Stimulated activated CD4-positive, alpha-beta T cell treated with anti-CD3 and anti-CD28 coated beads, Interleukin-1b, Interleukin-23, amount 100 ng/mL, for 24 hours (primary cell): ENCODE results near the gene CLMP.

Experiments used
- DNase-seq, 4 experiments: peaks; one replicate each; pipeline ENCODE4 v3.0.0-alpha.2; 2020; ENCODE audit warnings: low read depth in 4 of 4, low spot score in 1 of 4

The CLMP gene

DNA sequence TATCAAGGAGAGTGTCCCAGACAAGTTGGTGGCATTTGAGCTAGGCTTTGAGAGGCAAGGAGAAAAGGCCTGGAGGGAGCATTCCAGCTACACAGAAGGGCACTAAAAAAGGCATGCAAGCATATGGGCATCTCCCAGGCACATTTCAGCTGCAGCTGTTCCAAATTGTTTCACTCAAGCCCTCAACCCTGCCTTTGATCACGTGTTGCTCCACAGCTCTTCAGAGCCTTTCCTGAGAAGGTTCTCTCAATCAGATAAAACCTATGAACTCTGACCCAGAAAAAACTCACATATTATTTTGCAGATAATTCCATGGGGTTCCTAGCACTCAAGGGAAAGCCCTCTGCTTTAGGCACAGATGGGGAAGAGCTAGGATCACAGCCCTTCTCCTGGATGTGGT lies 108.7 kb downstream of the CLMP start:
- DNase-seq = no peak

DNA sequence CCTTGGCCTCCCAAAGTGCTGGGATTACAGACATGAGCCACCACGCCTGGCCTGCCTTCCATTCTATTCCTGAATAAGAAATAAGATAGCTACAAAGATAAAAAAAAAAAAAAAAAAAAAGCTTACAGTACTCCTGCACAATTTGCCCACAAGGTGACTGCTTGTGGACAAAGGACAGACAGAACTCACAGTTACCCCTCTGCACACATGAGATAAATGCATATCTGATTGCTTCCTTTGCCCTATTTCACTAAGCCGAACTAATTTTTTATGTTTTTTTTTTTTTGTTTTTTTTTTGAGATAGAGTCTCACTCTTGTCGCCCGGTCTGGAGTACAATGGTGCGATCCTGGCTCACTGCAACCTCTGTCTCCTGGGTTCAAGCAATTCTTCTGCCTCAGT lies 109.6 kb downstream of the CLMP start:
- DNase-seq = no peak

DNA sequence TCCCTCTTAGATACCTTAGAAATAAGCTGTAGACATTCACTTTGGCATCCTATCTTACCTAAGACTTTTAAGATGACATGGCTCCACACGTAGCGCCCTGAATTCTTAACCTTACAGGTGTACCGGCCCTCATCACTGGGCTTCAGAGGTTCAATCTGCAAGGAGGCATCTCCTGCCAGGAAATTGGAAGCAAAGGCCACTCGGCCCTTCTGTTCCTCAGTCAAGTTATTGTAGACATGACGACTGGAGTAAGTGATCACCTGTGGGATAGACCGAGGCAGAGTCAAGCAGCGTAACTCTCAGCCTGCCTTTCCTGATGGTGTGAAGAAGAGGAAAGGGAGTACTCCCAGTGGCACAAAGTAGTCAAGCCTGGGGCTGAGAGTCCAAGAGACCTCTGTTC lies 110.6 kb downstream of the CLMP start:
- DNase-seq = no peak

DNA sequence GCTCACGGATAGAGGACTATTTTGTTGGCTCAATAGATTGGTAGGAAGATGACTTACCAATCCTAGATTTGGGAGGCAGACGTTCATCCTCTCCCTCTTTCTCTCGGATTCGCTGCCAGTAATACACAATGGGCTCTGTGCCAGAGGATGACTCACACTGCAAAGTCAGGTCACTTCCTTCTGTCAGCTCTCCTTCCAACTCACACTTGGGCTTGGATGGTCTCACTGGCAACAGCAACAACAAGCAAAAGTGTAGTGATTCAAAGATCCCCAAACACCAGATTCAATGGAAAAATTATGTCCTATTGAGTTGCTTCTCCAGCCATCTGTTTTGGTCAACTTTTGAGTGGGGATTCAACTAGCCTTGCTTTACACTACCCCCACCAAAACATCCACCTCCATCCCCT lies 111.4 kb downstream of the CLMP start:
- DNase-seq = peak; percentile 42 to 60 (median 46)

DNA sequence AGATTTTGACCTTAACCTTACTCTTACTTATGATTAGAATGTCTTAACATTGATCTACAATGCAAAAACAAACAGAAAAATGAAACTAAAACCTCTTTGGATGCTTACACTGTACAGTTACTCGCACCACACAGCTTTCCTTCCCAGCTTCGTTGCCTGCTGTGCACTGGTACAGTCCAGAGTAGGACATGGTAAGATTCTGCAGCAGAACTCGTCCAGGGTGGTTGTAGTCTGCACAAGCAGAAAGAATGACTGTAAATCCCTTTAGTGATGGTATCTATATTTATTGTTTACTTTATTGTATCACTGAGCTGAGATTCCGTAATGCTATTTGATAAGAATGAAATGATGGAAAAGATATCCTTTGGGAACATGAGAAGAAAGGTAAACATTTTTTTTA lies 112.1 kb downstream of the CLMP start:
- no peak for DNase-seq

DNA sequence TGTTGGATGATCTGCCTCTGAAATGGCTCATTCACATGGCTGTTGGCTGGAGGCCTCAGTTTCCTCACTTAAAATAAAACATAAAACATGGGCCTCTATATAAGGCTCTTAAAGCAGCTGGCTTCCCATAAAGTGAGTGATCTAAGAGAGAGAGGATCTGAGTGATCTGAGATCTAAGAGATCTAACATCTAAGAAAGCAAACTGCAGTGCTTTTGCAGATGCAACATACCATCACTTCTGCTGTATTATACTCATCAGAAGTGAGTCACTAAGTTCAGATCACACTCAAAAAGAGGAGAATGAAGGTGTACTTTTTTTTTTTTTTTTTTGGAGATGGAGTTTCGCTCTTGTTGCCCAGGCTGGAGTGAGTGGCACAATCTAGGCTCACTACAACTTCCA lies 115.0 kb downstream of the CLMP start:
- no peak for DNase-seq

DNA sequence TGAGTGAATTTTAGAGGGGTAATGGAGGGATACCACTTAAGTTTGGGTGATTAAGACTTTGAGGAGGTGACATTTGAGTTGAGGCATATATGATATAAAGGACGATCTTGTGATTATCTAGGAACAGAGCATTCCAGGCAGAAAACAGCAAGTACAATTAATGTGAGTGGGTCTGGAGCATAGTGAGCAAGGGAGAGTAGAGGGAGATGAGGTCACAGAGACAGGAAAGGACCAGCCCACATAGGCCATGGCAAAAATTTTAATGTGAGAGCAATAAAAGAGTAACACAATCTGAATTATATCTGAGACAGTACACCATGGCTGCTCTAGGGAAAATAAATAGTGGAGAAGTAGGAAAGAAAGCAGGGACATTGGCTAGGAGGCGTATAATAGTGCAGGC lies 118.6 kb downstream of the CLMP start:
- DNase-seq = no peak

DNA sequence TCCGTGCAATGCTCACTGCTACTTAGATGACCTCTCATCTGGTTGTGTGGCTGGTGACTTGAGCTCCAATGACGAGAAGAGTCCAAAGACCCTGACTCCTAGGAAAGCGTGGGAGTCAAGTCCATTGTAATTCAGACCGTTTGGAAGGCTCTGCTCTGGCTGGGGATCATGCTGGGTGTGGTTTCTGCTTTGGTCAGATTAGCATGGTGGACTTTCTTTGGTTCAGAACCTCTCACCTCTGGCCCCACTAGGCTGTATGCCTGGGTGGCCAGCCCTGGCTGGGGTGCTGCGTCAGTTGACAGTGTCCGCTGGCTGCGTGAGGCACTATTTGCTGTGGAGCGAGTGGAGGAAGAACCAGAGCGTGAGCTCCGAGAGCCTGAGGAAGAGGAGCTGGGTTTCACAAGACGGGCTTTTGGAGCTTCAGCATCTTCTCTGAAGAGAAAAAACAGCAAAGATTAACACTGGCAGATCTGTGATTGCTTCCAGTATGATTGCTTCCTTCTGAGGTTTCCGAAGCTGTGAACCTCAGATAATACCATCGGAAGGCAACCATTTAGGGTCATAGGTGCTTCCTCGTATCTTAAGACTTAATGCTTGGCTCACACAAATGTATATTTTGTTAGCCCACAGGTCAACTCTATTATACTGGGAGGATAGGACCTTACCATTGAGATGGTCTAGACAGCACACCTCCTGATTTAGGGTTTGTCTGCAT lies 121.5 kb downstream of the CLMP start:
- DNase-seq = no peak

DNA sequence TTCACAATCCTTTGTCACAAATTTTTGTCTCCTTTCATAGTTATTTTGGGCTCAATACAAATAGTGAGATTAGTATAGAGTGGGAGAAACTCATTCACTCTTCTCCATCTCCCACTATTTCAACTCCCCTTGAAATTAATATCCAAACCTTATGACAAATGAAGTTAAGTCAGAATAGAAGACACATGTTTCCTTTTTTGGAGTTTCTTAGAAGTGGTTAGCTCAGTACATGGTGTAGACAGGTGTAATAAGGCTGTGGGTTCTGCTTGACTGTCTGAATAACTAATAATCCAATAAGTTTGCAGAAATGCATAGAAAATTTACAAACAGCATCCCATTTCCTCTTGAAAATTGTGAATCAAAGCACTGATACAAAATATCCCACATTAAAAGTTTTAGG lies 122.3 kb downstream of the CLMP start:
- no peak for DNase-seq

DNA sequence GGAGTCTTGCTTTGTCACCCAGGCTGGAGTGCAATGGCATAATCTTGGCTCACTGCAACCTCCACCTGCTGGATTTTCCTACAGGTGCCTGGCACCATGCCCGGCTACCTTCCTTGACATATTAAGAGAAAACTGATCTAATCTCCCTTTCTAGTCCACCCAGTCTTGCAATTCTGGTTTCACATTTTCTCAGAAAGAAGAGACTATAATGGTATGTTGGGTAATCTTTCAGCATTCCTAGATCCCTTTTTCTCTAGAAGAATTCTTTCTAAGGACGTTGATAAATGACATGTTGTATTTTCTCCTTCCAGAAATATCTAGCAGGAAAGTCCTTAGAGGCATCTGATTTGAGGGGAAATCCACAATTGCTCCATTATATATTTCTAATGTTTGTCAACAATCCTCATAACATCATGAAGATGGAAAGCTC lies 122.7 kb downstream of the CLMP start:
- DNase-seq = no peak

DNA sequence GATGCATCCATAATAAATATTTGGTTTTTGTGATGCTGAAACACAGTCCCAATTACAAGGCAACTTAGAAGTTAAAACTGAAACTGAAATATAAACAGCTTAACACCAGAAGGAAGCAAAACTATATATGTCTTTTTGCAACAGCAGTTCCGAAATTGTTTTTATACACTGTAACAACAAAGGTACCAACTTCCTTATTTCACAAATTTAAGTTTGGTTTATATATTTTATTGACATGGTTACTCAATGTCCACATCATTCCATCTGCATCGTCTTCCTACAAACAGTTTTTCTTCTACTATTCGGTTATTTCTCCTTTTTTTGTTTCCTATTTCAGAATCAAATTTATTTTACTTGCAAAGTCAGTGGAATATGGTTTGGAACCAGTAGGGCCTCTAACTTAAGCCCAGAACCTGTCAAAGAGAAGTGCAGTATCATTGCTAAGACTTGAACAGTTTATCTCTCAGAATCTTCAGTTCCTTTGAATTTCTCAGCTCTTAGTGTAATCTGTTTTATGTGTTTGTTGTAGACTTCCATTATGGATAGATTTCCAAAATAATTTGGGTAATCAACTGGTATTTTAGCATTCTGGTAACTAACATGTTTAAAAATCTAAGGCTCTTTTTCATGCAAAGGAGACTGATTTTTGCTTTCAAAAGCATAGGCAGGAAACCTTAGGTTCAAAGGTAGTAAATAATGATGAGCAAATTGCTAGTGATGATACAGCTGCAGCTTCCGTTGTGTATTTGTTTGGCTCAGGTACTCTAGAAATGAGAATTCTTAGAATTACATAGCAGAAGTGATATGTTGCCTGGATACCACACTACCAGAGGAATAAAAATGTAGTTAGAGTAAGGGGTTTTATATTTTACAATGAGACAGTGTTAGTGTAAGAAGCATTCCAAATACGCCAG lies 124.9 kb downstream of the CLMP start:
- no peak for DNase-seq

DNA sequence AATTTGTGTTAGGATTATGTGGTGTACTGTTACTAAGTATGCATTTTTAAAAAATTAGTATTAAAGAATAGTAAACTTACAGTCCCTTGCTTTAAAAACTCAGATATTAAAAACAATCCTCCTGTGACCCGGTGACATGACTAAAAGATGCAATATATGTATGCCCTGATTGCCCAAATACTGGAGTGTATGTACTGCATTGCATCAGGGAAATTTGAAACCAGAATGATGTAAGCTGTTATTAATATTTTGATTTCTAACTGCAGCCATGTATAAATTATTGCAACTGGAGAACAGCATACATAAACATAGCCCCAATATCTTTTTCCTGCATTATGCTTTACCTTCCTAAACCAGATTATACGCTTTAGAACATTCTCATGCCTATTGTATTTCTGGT lies 129.4 kb downstream of the CLMP start:
- no peak for DNase-seq

DNA sequence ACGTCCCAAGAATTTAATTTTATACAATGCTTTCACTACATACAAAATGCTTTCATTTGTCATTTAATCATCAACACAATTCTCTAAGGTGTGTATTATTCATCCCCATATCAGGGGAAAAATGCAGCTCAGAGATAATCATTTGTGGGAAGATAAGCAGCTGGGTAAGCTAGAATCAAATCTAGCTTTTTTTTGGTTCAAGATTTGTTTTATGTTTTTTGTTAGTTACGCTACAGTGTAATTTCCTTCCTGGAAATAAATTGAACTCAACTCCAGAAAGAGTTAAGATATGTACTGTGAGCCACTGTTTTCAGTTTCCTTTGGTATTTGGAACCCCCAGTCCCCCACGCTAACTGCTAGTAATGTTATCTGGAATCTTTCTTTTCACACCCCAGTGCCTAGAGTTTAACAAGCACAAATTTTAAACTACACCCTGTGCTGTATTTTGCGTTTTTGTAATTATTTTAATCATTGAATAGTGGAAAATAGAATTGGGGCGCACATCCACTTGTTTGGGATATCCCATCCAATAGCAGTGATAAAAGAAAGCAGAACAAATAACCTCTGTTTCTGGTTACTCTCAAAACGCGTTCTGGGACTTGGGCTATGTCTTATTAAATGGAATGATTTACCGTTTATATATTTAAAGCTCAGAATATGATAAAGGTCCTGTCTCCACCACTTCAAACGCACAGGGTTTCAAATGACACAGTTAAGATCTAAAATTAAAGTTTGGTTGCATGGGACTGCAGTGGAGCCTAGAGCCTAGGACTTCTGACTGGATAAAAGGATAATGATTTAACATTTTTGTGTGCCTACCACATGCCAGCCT lies 131.0 kb downstream of the CLMP start:
- DNase-seq = no peak

DNA sequence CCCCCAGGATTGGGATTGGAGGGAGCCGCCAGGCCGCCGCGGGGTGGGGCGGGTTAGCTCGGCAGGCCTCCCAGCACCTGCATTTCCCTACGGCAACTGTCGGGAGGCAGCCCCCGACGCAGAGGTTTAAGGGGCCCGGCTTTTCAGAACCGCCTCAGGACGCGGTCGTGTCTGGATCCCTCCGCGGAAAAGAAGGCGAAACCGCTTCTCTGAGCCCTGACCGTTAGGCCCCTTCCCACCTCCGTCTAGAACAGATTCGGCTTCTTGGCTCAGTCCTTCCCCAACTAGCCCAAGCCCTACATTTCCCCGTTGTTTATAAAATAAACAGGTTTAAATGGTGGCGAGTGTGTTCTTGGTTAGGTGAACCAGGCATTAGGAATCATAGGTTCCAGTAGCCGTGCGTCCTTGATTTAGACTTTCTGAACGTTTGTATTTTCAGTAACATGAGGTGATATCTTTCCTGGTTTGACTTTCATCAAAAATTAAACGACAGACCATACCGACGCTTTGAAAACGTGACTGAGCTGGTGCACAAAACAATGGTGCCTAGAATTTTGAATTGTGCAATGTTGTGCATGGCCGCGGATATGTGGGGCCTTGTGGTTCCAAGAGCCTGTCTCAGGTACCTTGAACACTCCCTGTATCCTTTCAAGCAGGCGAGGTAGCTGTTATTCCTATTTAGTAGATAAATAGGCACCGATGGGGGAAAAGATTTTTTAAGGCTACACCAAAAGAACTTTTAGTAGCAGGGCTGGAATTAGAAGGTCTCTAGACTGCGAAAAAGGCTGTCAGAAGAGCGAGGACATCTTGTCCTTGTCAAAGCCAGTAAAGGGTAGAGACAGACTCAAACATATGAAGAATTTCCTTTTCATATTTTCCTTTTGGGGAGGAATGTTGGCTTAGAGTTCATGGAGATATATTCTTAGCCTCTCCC lies 131.9 kb downstream of the CLMP start:
- no peak for DNase-seq

DNA sequence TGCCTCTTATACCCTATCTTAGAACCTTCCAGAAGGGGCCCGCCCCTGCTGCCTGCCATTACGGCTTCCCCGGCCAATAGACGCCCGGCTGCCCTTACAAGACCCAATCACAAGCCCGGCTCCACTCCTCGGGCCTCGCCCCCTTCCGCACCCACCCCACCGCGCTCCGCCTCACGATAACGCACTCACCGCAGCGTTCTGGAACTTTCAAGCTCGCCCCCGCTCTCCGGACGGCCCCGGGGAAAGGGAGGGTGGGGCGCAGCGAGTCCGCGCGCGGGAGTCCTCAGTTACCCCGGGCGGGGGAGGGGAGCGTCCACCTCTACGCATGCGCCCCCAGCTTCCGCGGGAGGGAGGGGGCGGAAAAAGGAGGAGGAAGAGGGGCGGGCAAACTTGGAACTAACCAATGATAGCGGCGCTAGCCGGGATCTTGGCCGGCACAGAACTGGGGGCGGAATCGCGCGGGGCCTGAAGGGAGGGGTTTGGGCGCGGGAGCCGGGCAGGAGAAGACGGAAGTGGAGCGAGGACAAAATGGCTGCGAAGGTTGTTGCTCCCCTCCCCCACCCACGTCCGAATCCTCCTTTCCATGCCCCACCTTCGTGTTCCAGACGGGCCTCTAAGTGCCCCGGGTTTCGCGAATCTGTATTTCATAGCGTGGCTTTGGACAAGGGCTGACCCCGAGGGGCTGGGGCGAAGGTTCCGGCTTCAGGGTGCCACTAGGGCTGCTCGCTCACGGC lies 132.7 kb downstream of the CLMP start:
- peak; percentile 98 to 100 (median 99) for DNase-seq

DNA sequence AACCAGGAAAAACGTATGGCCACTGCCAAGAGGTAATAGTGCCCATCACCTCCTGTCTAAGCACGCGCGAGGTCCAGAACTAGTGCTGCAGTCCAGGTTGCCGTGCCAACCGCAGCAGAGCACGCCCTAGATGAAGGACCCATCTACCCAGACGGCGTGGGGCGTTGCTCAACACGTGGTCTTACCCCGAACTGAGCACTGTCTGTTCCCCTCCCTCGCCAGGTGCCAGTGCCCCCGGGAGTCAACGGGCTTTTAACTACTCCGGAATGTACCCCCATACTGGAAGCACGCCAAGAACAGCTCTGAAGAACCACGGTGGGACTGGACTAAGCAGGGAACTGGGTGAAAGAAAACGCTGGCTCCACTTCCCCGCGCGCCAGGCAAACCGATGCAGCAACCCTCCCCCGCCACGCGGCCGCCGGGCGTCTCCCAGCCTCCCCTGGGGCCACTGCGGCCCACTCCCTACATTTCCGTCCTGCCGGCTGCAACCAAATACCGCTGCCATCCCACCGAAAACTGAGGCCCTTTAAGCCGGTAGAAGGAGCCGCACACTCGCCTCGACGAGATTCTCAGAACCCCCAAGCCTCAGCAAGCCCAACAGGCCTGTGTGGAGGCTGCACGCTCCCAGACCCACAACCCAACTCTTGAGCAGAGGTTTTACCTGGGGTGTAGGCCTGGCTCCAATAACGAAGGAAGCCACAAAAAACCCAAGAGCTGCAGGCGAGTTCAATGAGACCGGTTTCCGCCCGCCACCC lies 133.5 kb downstream of the CLMP start, which contains the start of gene HSPA8:
TSS of gene HSPA8 (minus strand) at position 734 of the 755 bp plus-strand sequence. CDS start 812 bp downstream, outside the sequence.
- peak; percentile 44 to 69 (median 56) for DNase-seq

DNA sequence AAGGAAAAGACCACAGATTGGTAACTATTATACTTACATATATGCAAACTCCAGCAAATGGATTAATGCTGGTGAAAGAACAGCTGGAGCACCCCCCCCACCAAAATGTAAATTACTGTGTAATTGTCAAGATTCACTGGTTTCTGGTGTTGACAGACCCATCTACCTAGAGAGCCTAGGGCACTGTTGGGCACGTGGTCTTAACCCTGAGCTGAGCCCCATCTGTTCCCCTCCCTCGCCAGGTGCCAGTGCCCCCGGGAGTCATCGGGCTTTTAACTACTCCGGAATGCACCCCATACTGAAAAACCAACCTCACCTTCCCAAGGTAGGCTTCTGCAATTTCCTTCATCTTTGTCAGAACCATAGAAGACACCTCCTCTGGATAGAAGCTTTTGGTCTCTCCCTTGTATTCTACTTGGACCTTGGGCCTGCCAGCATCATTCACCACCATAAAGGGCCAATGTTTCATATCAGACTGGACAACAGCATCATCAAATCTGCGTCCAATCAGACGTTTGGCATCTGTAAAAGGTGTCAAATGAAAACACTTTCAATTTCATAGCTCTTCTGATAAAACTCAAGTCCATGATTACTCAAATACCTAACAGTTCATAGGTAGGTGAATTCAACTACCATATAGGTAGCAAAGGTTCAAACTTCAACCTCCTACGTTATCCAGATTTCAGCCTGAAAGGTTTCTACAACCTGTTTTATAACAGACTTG lies 134.6 kb downstream of the CLMP start:
- no peak for DNase-seq
